Left colon (tissue), 2 donors: Measurements from ENCODE around the gene PCYT1A. TPM values are rescaled to one million over a fixed set of nuclear protein-coding genes. Genes with fewer than 3 reads are reported as not detected.
A peak's percentile ranks its signal among the peaks of the same experiment; 100 is the strongest.
"Not testable (repeated sequence)": the region's sequence is repeated elsewhere in the genome, so short reads cannot be mapped to it uniquely, and the experiment has no call there.

ENCODE experiments used
- ATAC-seq: fragments of 200-7000 bp; cut with Tn5 transposase; one replicate; pipeline ENCODE4 v1.9.1; 2020; ENCODE audit warnings: mild to moderate bottlenecking, moderate library complexity
- DNase-seq, 2 donors: peaks; one replicate each; pipeline ENCODE4 v3.0.0-alpha.2; 2020
- intact Hi-C, 2 donors: fragments of 100-400 bp; cut with DNase I in 1 of 2; cut with micrococcal nuclease in 1 of 2; formaldehyde crosslinking; loops; one replicate each; pipeline versions ENCODE4 v1.11.2 to v1.14.0; 2022; cut with DNase I, micrococcal nuclease
- long read RNA-seq: library from polyadenylated mRNA; unstranded; transcript quantifications from one replicate; pipeline ENCODE4 v2.0.0, GENCODE V29; 2021
- total RNA-seq, 2 donors: library from RNA; stranded (reverse); fragmentation: NEBNext Ultra II Directional; extraction: Animal tissue kit (Norgen Biotek cat#: 25700); gene quantifications; one replicate each; pipeline ENCODE4 v1.2.1, GENCODE V29; 2021
- donor health status: DM: no; HTN: no; CAD: no.
- donor health status: DM: yes; HTN: yes; CAD: no.

PCYT1A gene
- total RNA-seq: 10 to 100 TPM; 57.7 to 64.6 TPM
- long read RNA-seq, transcript PCYT1A-206 (9 exons, 1,482 nt): major isoform, 5 of 94 reads
- long read RNA-seq, partial matches to known transcripts: 0 of 94 reads
- long read RNA-seq, other reads (novel, unspliced or antisense): 89 of 94 reads

- DNase-seq (peak; percentile 92), ATAC-seq (peak; percentile 96)
- intact Hi-C loops: no loop called here
These were observed at the start of gene PCYT1A for GRCh38 chr3:196287440-196288140. Gene PCYT1A (minus strand): TSS chr3:196287726. CDS start chr3:196270531, 17,195 bp downstream.

DNA sequence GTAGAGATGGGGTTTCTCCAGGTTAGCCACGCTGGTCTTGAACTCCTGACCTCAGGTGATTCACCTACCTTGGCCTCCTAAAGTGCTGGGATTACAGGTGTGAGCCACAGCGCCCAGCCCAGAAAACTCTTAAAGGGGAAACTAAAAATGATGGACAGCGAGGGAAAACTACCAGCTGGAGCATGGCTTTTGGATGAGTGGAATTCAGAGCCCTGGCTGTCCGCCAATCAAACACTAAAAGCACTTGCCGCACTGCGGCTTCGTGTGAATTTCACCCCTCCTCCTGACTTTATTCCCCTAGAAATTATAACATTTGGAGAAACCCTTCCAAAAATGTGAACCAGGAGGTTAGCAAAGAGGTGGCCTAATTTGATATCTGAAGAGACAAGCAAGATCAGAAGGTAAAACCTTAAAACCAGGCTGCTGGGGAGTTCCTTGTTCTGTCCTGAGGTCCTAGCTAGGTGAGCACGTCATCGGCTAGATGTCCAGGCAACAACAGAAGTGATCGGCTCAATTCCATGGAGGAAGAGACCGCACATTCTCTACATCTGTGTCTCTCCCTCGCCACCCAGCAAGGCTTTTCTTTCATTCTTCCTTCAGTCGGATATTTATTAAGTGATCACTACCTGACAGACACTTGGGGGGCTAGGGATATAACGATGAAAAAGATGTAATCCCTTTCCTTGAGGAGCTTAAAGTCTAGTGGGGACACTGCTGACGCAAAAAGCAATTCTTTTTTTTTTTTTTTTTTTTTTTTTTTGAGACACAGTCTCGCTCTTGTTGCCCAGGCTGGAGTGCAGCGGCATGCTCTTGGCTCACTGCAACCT, 49.0 kb upstream of the PCYT1A start:
- intact Hi-C loops: no loop called here
- DNase-seq: no peak
- ATAC-seq: no peak

- DNase-seq: no peak
- intact Hi-C loops: no loop called here
- no peak for ATAC-seq
These were observed 48.0 kb upstream of the PCYT1A start for GRCh38 chr3:196335503-196335948.

DNA sequence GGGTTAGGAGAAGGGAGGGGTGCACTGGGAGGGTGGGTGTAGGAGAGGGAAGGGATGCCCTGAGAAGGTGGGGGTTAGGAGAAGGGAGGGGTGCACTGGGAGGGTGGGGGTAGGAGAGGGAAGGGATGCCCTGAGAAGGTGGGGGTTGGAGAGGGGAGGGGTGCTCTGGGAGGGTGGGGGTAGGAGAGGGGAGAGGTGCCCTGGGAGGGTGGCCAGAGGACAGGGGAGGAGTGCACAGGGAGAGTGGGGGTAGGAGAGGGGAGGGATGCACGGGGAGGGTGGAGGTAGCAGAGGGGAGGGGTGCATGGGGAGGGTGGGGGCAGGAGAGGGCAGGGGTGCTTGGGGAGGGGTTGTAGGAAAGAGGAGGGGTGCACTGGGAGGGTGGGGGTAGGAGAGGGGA, 47.5 kb upstream of the PCYT1A start:
- no peak for ATAC-seq
- intact Hi-C loops: no loop called here
- no peak for DNase-seq

DNA sequence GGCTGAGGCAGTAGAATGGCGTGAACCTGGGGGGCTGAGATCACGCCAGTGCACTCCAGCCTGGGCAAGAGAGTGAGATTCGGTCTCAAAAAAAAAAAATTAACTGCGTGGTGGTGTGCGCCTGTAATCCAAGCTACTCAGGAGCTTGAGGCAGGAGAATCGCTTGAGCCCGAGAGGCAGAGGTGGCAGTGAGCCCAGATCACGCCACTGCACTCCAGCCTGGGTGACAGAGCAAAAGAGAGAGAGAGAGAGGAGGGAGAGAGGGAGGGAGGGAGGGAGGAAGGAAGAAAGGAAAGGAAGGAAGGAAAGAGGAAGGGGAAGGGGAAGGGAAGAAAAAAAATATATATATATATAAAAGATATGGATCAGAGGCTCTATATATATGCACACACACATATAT, 44.6 kb upstream of the PCYT1A start:
- DNase-seq: no peak
- ATAC-seq: no peak
- intact Hi-C loops: no loop called here

- intact Hi-C loops: no loop called here
- DNase-seq (no peak), ATAC-seq (no peak)
These were observed 39.9 kb upstream of the PCYT1A start for GRCh38 chr3:196327405-196327804.

GRCh38 chr3:196326936-196327335, 39.4 kb upstream of the PCYT1A start:
- intact Hi-C loops: no loop called here
- ATAC-seq (no peak), DNase-seq (no peak)

GRCh38 chr3:196323691-196324090, 36.2 kb upstream of the PCYT1A start:
- no peak for ATAC-seq
- intact Hi-C loops: no loop called here
- no peak for DNase-seq

- intact Hi-C loops: no loop called here
- DNase-seq: no peak
- ATAC-seq: no peak
These were observed 35.5 kb upstream of the PCYT1A start for GRCh38 chr3:196323016-196323415.

DNA sequence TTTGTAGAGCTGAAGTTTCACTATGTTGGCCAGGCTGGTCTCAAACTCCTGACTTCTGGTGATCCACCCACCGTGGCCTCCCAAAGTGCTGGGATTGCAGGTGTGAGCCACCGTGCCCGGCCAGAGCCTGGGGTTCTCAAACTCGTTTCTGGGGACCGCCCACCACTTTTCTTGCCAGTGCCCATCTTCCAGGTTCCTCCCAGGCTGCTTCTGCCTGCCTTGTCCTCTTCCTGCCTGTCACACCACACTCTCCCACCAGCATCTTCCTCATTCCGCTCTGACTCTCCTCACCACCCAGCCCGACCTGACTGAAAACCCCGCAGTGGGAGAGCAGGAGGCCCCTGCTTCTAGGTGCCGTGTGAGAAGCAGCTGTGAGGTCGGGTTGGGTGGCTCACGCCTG, 33.6 kb upstream of the PCYT1A start:
- ATAC-seq (no peak), DNase-seq (no peak)
- intact Hi-C loops: no loop called here

GRCh38 chr3:196320137-196320536, 32.6 kb upstream of the PCYT1A start:
- no peak for ATAC-seq
- DNase-seq: no peak
- intact Hi-C loops: no loop called here

GRCh38 chr3:196317687-196318467, 30.4 kb upstream of the PCYT1A start, which contains the start of gene DYNLT2B:
Gene DYNLT2B (minus strand): TSS chr3:196318240. CDS start chr3:196318152, 88 bp downstream.
- ATAC-seq (peak; percentile 98), DNase-seq (peak; percentile 87 to 91)
- intact Hi-C loops: no loop called here

DNA sequence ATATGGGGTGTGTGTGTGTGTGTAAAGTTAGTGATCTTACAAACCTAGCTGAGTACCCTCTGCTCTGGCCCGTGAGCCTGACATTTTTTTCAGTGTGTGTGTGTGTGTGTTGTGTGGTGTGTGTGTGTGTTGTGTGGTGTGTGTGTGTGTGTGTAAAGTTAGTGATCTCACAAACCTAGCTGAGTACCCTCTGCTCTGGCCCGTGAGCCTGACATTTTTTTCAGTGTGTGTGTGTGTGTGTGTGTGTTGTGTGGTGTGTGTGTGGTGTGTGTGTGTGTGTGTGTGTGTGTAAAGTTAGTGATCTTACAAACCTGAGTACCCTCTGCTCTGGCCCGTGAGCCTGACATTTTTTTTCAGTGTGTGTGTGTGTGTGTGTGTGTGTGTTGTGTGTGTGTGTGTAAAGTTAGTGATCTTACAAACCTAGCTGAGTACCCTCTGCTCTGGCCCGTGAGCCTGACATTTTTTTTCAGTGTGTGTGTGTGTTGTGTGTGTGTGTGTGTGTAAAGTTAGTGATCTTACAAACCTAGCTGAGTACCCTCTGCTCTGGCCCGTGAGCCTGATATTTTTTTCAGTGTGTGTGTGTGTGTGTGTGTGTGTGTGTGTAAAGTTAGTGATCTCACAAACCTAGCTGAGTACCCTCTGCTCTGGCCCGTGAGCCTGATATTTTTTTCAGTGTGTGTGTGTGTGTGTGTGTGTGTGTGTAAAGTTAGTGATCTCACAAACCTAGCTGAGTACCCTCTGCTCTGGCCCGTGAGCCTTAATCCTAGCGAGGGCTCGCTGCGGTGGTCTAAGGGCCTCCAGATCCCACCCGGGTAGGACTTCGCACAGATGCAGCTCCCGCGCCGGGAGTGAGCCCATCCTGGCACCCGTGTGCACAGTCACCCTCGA, 29.5 kb upstream of the PCYT1A start:
- intact Hi-C loops, DNase-seq: not testable (repeated sequence)

GRCh38 chr3:196315821-196316220, 28.3 kb upstream of the PCYT1A start:
- intact Hi-C loops: no loop called here
- ATAC-seq: no peak
- no peak for DNase-seq

More for the DNA sequence above, 29.5 kb upstream of the PCYT1A start:
- ATAC-seq: not testable (repeated sequence)

DNA sequence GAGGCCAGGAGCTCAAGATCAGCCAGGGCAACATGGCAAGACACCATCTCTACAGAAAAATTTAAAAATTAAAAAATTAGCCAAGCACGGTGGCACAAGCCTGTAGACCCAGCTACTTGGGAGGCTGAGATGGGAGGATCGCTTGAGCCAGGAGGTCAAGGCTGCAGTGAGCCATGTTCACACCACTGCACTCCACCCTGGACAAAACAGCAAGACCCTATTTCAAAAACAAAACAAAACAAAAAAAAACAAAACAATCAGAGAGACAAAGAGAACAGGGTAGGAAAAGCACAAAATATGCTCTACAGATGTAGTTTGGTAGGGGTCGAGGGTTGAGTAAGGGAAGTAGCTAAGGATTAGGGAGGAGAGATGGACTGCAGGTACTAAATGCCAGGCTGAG, 27.1 kb upstream of the PCYT1A start:
- ATAC-seq: no peak
- no peak for DNase-seq
- intact Hi-C loops: no loop called here

DNA sequence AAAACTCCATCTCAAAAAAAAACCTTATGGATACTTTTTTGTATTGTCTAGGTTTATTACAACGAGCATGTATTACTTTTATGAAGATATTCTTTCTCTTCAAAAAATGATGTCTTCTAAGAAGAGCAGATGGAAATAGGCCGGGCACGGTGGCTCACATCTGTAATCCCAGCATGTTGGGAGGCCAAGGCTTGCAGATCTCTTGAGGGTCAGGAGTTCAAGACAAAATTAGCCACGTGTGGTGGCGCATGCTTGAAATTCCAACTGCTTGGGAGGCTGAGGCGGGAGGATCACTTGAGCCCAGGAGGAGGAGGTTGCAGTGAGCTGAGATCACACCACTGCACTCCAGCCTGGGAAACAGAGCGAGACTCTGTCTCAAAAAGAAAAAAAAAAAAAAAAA, 26.6 kb upstream of the PCYT1A start:
- ATAC-seq, DNase-seq, intact Hi-C loops: not testable (repeated sequence)

GRCh38 chr3:196302960-196303359, 15.4 kb upstream of the PCYT1A start:
- DNase-seq, intact Hi-C loops, ATAC-seq: not testable (repeated sequence)

DNA sequence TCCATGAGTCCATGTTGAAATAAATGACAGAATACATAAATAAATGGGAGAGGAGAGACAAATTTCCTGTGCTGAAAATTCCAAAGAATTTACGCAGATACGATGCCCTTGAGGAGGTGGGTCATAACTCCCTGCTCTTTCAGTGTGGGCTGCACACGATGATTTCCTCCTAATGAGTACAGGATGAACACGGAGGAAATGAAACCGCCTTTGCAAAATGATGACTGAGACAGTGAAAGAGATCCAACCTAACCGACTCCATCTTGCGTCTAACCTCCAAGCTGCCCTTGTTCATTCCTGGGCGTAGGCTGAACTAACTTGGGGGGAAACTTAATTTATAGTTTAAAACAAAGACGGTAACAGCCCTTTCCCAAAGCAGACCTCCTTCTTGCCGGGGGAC, 15.0 kb upstream of the PCYT1A start:
- ATAC-seq, intact Hi-C loops: not testable (repeated sequence)

More for the DNA sequence above, 15.0 kb upstream of the PCYT1A start:
- DNase-seq: not testable (repeated sequence)
